NCI-H510A treated with DMSO at 0.1 percent for 48 hours (cell line): Measurements from ENCODE around the gene OR2V2.
"Not testable (repeated sequence)": the region's sequence is repeated elsewhere in the genome, so short reads cannot be mapped to it uniquely, and the experiment has no call there.

Experiments
- DNase-seq: peaks from one replicate; lab custom pipeline; 2025; lab: John Stamatoyannopoulos, UW

The OR2V2 gene

GRCh38 chr5:181146927-181147636, at the start of gene OR2V2:
Gene OR2V2 (plus strand): TSS chr5:181147586. CDS start chr5:181154943, 7,357 bp downstream.
- not testable (repeated sequence) for DNase-seq

- not testable (repeated sequence) for DNase-seq
Observed at GRCh38 chr5:181097759-181098491, 49.5 kb upstream of the OR2V2 start.

- DNase-seq = no peak
Observed at GRCh38 chr5:181098762-181099601, 48.4 kb upstream of the OR2V2 start.

- no peak for DNase-seq
Observed at GRCh38 chr5:181099602-181100086, 47.7 kb upstream of the OR2V2 start.

- no peak for DNase-seq
Observed at GRCh38 chr5:181100121-181100875, 47.1 kb upstream of the OR2V2 start.

GRCh38 chr5:181101030-181101641, 46.2 kb upstream of the OR2V2 start:
- DNase-seq = not testable (repeated sequence)

- DNase-seq = not testable (repeated sequence)
Observed at GRCh38 chr5:181101930-181102674, 45.3 kb upstream of the OR2V2 start.

- DNase-seq = not testable (repeated sequence)
Observed at GRCh38 chr5:181104259-181104568, 43.2 kb upstream of the OR2V2 start.

GRCh38 chr5:181104606-181105390, 42.6 kb upstream of the OR2V2 start:
- DNase-seq = not testable (repeated sequence)

GRCh38 chr5:181105391-181106025, 41.9 kb upstream of the OR2V2 start:
- DNase-seq = no peak

- no peak for DNase-seq
Observed at GRCh38 chr5:181107699-181108098, 39.7 kb upstream of the OR2V2 start.

GRCh38 chr5:181108578-181109165, 38.7 kb upstream of the OR2V2 start:
- DNase-seq = no peak

- DNase-seq = no peak
Observed at GRCh38 chr5:181109489-181110013, 37.8 kb upstream of the OR2V2 start.

GRCh38 chr5:181111010-181111409, 36.4 kb upstream of the OR2V2 start:
- DNase-seq = no peak

GRCh38 chr5:181112476-181112875, 34.9 kb upstream of the OR2V2 start:
- DNase-seq = no peak

- DNase-seq = not testable (repeated sequence)
Observed at GRCh38 chr5:181113572-181113971, 33.8 kb upstream of the OR2V2 start.

GRCh38 chr5:181114284-181114843, 33.0 kb upstream of the OR2V2 start:
- no peak for DNase-seq
